ENCODE results near the gene GABRP. TPM values are rescaled to one million over a fixed set of nuclear protein-coding genes. Genes with fewer than 3 reads are reported as not detected.
A peak's percentile ranks its signal among the peaks of the same experiment; 100 is the strongest.

The GABRP gene
- total RNA-seq, 1 experiment from 2014 or later = 1.5 TPM

GRCh38 chr5:170785416-170785815 lies 1.9 kb downstream of the GABRP start:
- Histone ChIP-seq H3K9me3 (ENCODE audit: control insufficient read depth, low read depth, low read length) (no peaks in the 10 kb centered on the region), H3K9ac (ENCODE audit: extremely low read depth, insufficient read length, low read length) (no peak overlapping the region), H3T11ph (ENCODE audit: low read length) (no peak overlapping the region), H4K8ac (replicated peaks; ENCODE audit: insufficient read length, low read depth, low read length) (no peak overlapping the region), H4K91ac (ENCODE audit: insufficient read length, low read depth, low read length) (no peak overlapping the region), H2BK120ac (ENCODE audit: low read depth, low read length, poor library complexity, severe bottlenecking) (no peak overlapping the region), H2BK20ac (ENCODE audit: low read depth, low read length, poor library complexity, severe bottlenecking) (no peak overlapping the region), H3K4ac (ENCODE audit: low read depth, low read length) (no peak overlapping the region), H3K56ac (ENCODE audit: insufficient read length, low read depth, low read length) (no peak overlapping the region), H3K27me3 (ENCODE audit: insufficient read depth, low read length) (no peaks in the 10 kb centered on the region; the same call in 1 of the 2 replicates), H3K23me2 (ENCODE audit: insufficient read length, low read depth, low read length, poor library complexity, severe bottlenecking) (no peaks in the 10 kb centered on the region), H3K4me2 (ENCODE audit: insufficient read depth, insufficient read length, low read length) (no peak overlapping the region), H2AFZ (ENCODE audit: low read length) (no peak overlapping the region), H3K18ac (ENCODE audit: insufficient read length, low read depth, low read length) (no peak overlapping the region), H2BK12ac (ENCODE audit: insufficient read length, low read depth, low read length) (no peak overlapping the region), H3K79me2 (ENCODE audit: insufficient read depth, low read length) (no peaks in the 10 kb centered on the region), H3K14ac (ENCODE audit: insufficient read depth, low read length) (no peak overlapping the region), H2AK5ac (ENCODE audit: insufficient read length, low read length) (no peak overlapping the region), H4K5ac (ENCODE audit: insufficient read length, low read depth, low read length) (no peak overlapping the region), H3K27ac (ENCODE audit: insufficient read length, low read depth, low read length) (no peak overlapping the region), H3K79me1 (ENCODE audit: insufficient read depth, low read depth, low read length, poor library complexity, severe bottlenecking) (no peaks in the 10 kb centered on the region), H2BK15ac (ENCODE audit: low read depth, low read length) (no peak overlapping the region), H4K20me1 (ENCODE audit: control insufficient read depth, insufficient read depth, insufficient read length) (no peaks in the 10 kb centered on the region), H3K23ac (ENCODE audit: insufficient read length, low read depth, low read length) (no peak overlapping the region), H3K4me1 (ENCODE audit: insufficient read depth, low read length) (no peaks in the 10 kb centered on the region), H2BK5ac (ENCODE audit: insufficient read length, low read length) (no peak overlapping the region)
- TF ChIP-seq CTCF (conservative IDR thresholded peaks at IDR 0.05) = no peak
- Mint-ChIP-seq H3K4me1 (peaks cover 37 to 44% of the 10 kb centered on the region in 2 experiments), H3K4me3 (no peak overlapping the region), H3K9me3 (no peaks in the 10 kb centered on the region), H3K27me3 (ENCODE audit: low read depth) (peaks cover 2% of the 10 kb centered on the region), H3K36me3 (ENCODE audit: insufficient read depth in 1 of 3, low read depth in 3 of 3) (no peaks in the 10 kb centered on the region), H3K27ac (peak overlapping the region in 1 of 3 experiments; percentile 42; a peak in 1 of 7 replicates)
- DNase-seq = no peak
- WGBS (ENCODE audit: extremely low coverage, insufficient read length, low lambda C conversion rate) = no CpG with 5 or more reads among the region's 3 CpGs
